IPS-18c (cell line): ENCODE measurements around the gene SYMPK.

Experiments used
- H3K4me3 ChIP-seq: 2 replicates; pipeline ENCODE4 v1.7.0; 2013; ENCODE audit warnings: low read depth, mild to moderate bottlenecking, low read length, moderate library complexity; ENCODE audit not compliant: insufficient read depth
- H3K9me3 ChIP-seq: one replicate; pipeline ENCODE4 v1.6.1; 2013; ENCODE audit warnings: mild to moderate bottlenecking, low read length, moderate library complexity; ENCODE audit not compliant: control insufficient read depth, insufficient read depth

SYMPK gene

GRCh38 chr19:45889210-45889885, 26.4 kb upstream of the SYMPK start:
- no peak overlapping the region for H3K4me3 ChIP-seq
- H3K9me3 ChIP-seq, result peaks cover 2% of the 10 kb centered on the region

GRCh38 chr19:45887200-45887710, 24.3 kb upstream of the SYMPK start:
- H3K9me3 ChIP-seq, result peaks cover 2% of the 10 kb centered on the region
- H3K4me3 ChIP-seq, result peak overlapping the region; percentile 91

GRCh38 chr19:45886427-45887199, 23.7 kb upstream of the SYMPK start:
- peak overlapping the region; percentile 91 for H3K4me3 ChIP-seq
- no peaks in the 10 kb centered on the region for H3K9me3 ChIP-seq

GRCh38 chr19:45885556-45886426, 22.8 kb upstream of the SYMPK start, which contains the start of gene IRF2BP1:
Gene IRF2BP1, minus strand, starts transcription at chr19:45886141. Its CDS starts 367 bp downstream, at chr19:45885774.
- H3K9me3 ChIP-seq, result no peaks in the 10 kb centered on the region
- peak within 1 kb of the TSS; percentile 91 for H3K4me3 ChIP-seq

- no peaks in the 10 kb centered on the region for H3K9me3 ChIP-seq
- peak overlapping the region; percentile 91 for H3K4me3 ChIP-seq
Observed at GRCh38 chr19:45884682-45885555, 22.0 kb upstream of the SYMPK start.

GRCh38 chr19:45883881-45884681, 21.1 kb upstream of the SYMPK start:
- H3K4me3 ChIP-seq, result 0 out of 2 replicates have a peak overlapping the region, but pooled peaks have one; percentile 9
- H3K9me3 ChIP-seq, result no peaks in the 10 kb centered on the region

GRCh38 chr19:45883586-45883880, 20.6 kb upstream of the SYMPK start:
- H3K9me3 ChIP-seq, result no peaks in the 10 kb centered on the region
- H3K4me3 ChIP-seq, result 0 out of 2 replicates have a peak overlapping the region, but pooled peaks have one; percentile 9

GRCh38 chr19:45882652-45883585, 20.0 kb upstream of the SYMPK start:
- H3K9me3 ChIP-seq, result no peaks in the 10 kb centered on the region
- peak overlapping the region; percentile 57 for H3K4me3 ChIP-seq

GRCh38 chr19:45881909-45882528, 19.1 kb upstream of the SYMPK start:
- H3K9me3 ChIP-seq, result no peaks in the 10 kb centered on the region
- H3K4me3 ChIP-seq, result peak overlapping the region; percentile 57

- H3K9me3 ChIP-seq, result no peaks in the 10 kb centered on the region
- peak overlapping the region; percentile 57 for H3K4me3 ChIP-seq
Observed at GRCh38 chr19:45881082-45881908, 18.3 kb upstream of the SYMPK start.

GRCh38 chr19:45879971-45880370, 17.0 kb upstream of the SYMPK start:
- Histone ChIP-seq H3K9me3 (no peaks in the 10 kb centered on the region), H3K4me3 (no peak overlapping the region)

GRCh38 chr19:45879055-45879454, 16.1 kb upstream of the SYMPK start:
- H3K9me3 ChIP-seq, result no peaks in the 10 kb centered on the region
- H3K4me3 ChIP-seq, result no peak overlapping the region

- H3K4me3 ChIP-seq, result no peak overlapping the region
- H3K9me3 ChIP-seq, result no peaks in the 10 kb centered on the region
Observed at GRCh38 chr19:45878043-45878794, 15.3 kb upstream of the SYMPK start.
